A549 (cell line): ENCODE results near the gene NMBR. TPM values are rescaled to one million over a fixed set of nuclear protein-coding genes. Genes with fewer than 3 reads are reported as not detected.

Experiments used
- ATAC-seq, 2 experiments: fragments of 200-7000 bp in 1 of 2; fragments of >200 bp in 1 of 2; cut with Nextera tagmentation in 1 of 2; cut with Tn5 transposase in 1 of 2; 3 replicates each; pipeline versions ENCODE4 v1.8.0 to v1.9.1; 2018 to 2020; ENCODE audit warnings: mild to moderate bottlenecking in 1 of 2, moderate library complexity in 1 of 2
- CTCF ChIA-PET: fragments of 300-600 bp; sonication (Branson Sonifier 250); formaldehyde crosslinking; extraction: SDS; loops from one replicate; lab custom pipeline; 2021; ENCODE audit warnings: antibody characterized with exemption, inconsistent platforms; lab: Yijun Ruan, JAX
- POLR2A ChIA-PET: fragments of 350-600 bp; formaldehyde crosslinking; extraction: SDS; loops from one replicate; lab custom pipeline; 2021; ENCODE audit warnings: antibody characterized with exemption, inconsistent platforms; lab: Yijun Ruan, JAX
- DNase-seq, 2 experiments: peaks; one replicate each; pipeline versions ENCODE4 v3.0.0 to v3.0.0-alpha.2; 2011 to 2016; ENCODE audit warnings: low read depth in 1 of 2, low spot score in 1 of 2
- FAIRE-seq: peaks from 2 replicates; lab custom pipeline; 2011; peaks lifted over from hg19 to GRCh38; lab: Jason Lieb, UNC
- H3K27ac ChIP-seq, 2 experiments: fragments of >200 bp; sonication (Bioruptor Twin); formaldehyde crosslinking; 3 replicates each; pipeline ENCODE4 v1.5.1; 2016 to 2017
- H3K4me1 ChIP-seq: fragments of >200 bp; sonication (Bioruptor Twin); formaldehyde crosslinking; 3 replicates; pipeline ENCODE4 v1.6.1; 2016
- H3K4me2 ChIP-seq: fragments of >200 bp; sonication (Bioruptor Twin); formaldehyde crosslinking; 3 replicates; pipeline ENCODE4 v1.6.1; 2016
- H3K4me3 ChIP-seq: fragments of >200 bp; sonication (Bioruptor Twin); formaldehyde crosslinking; 3 replicates; pipeline ENCODE4 v1.5.1; 2016
- H3K9me3 ChIP-seq: fragments of >200 bp; sonication (Bioruptor Twin); formaldehyde crosslinking; 3 replicates; pipeline ENCODE4 v1.6.1; 2016
- CBX2 ChIP-seq: fragments of 200-600 bp; sonication (generic); IDR thresholded peaks from 2 replicates; pipeline ENCODE4 v1.6.1; 2016; ENCODE audit warnings: low read depth, mild to moderate bottlenecking, borderline replicate concordance
- CEBPB ChIP-seq, 2 experiments: fragments of >200 bp in 1 of 2; sonication (Bioruptor Twin) in 1 of 2; formaldehyde crosslinking in 1 of 2; IDR thresholded peaks; 2 replicates each; pipeline ENCODE4 v1.6.1; 2012 to 2016
- CHD2 ChIP-seq: fragments of 150-350 bp; IDR thresholded peaks from 2 replicates; pipeline ENCODE4 v1.6.1; 2014; ENCODE audit warnings: low read length; ENCODE audit not compliant: partially characterized antibody
- EHF ChIP-seq: fragments of 250-450 bp; sonication (Bioruptor Pico); IDR thresholded peaks from 2 replicates; pipeline ENCODE4 v1.5.0; 2020; ENCODE audit warnings: mild to moderate bottlenecking
- FOXS1 ChIP-seq: fragments of 250-450 bp; sonication (Bioruptor Pico); IDR thresholded peaks from 2 replicates; pipeline ENCODE4 v1.5.0; 2020; ENCODE audit warnings: mild to moderate bottlenecking, moderate library complexity
- GATA3 ChIP-seq: IDR thresholded peaks from 2 replicates; pipeline ENCODE4 v1.6.1; 2012; ENCODE audit warnings: borderline replicate concordance
- JUN ChIP-seq, 2 experiments: fragments of >200 bp; sonication (Bioruptor Twin); formaldehyde crosslinking; IDR thresholded peaks; 2 replicates in 1 of 2; 3 replicates in 1 of 2; pipeline ENCODE4 v1.6.1; 2016 to 2017
- JUNB ChIP-seq: fragments of >200 bp; sonication (Bioruptor Twin); formaldehyde crosslinking; IDR thresholded peaks from 2 replicates; pipeline ENCODE4 v1.6.1; 2016
- NFE2L2 ChIP-seq: fragments of 150-350 bp; conservative IDR thresholded peaks from 2 replicates; pipeline ENCODE4 v1.6.1; 2014; ENCODE audit warnings: low read length
- RARB ChIP-seq: fragments of 250-450 bp; sonication (Bioruptor Pico); IDR thresholded peaks from 2 replicates; pipeline ENCODE4 v1.8.0; 2021; ENCODE audit warnings: mild to moderate bottlenecking, moderate library complexity
- RCOR1 ChIP-seq: fragments of 150-350 bp; IDR thresholded peaks from 2 replicates; pipeline ENCODE4 v1.6.1; 2014; ENCODE audit warnings: antibody characterized with exemption, low read length, low read depth
- TFCP2L1 ChIP-seq: fragments of 250-450 bp; sonication (Bioruptor Pico); IDR thresholded peaks from 2 replicates; pipeline ENCODE4 v1.5.0; 2021; ENCODE audit warnings: mild to moderate bottlenecking
- TP53 ChIP-seq: fragments of 250-450 bp; sonication (Bioruptor Pico); IDR thresholded peaks from 2 replicates; pipeline ENCODE4 v1.5.0; 2021; ENCODE audit warnings: mild to moderate bottlenecking, moderate library complexity
- ZNF302 ChIP-seq: fragments of 250-450 bp; sonication (Bioruptor Pico); IDR thresholded peaks from 2 replicates; pipeline ENCODE4 v1.9.0; 2021; ENCODE audit warnings: inconsistent platforms, mild to moderate bottlenecking, moderate library complexity
- WGBS: methylation state at CpG from one replicate; pipeline ENCODE4 v1.1.6; 2017; ENCODE audit errors: missing lambda C conversion rate; 5-methylcytosine and 5-hydroxymethylcytosine counted together
- polyA plus RNA-seq, 4 experiments: library from polyadenylated mRNA; depleted of rRNA in 3 of 4; stranded (reverse); fragments of >200 nt; fragmentation: RNase III in 1 of 4; extraction: RNeasy Plus Mini Kit Qiagen cat#74134 plus additional on column Dnase treatment in 1 of 4; gene quantifications; 2 replicates in 3 of 4; 3 replicates in 1 of 4; pipeline ENCODE4 v1.2.3, GENCODE V29; 2011 to 2017
- TF ChIP-seq, protein P1 (sequence below): fragments of >200 bp; sonication (Bioruptor Twin); formaldehyde crosslinking; IDR thresholded peaks from 3 replicates; pipeline ENCODE4 v1.6.1; 2016
- TF ChIP-seq, protein P2 (sequence below): IDR thresholded peaks from 2 replicates; pipeline ENCODE4 v1.6.1; 2012
- TF ChIP-seq, protein P3 (sequence below): IDR thresholded peaks from 2 replicates; pipeline ENCODE4 v1.6.1; 2012
- TF ChIP-seq, protein P4 (sequence below): fragments of 200-600 bp; sonication (generic); IDR thresholded peaks from 2 replicates; pipeline ENCODE4 v1.6.1; 2016; ENCODE audit warnings: antibody characterized with exemption, mild to moderate bottlenecking, moderate library complexity
- TF ChIP-seq, protein P5 (sequence below): fragments of 250-450 bp; sonication (Bioruptor Pico); IDR thresholded peaks from 2 replicates; pipeline ENCODE4 v1.5.0; 2020; ENCODE audit warnings: low read depth, mild to moderate bottlenecking, moderate library complexity
- TF ChIP-seq, protein P6 (sequence below): fragments of 250-450 bp; sonication (Bioruptor Pico); IDR thresholded peaks from 2 replicates; pipeline ENCODE4 v1.5.0; 2021; ENCODE audit warnings: mild to moderate bottlenecking, moderate library complexity, borderline replicate concordance

Gene NMBR
- polyA plus RNA-seq, 2 of the 4 experiments (the other 2 are of a cell fraction), result not detected

DNA sequence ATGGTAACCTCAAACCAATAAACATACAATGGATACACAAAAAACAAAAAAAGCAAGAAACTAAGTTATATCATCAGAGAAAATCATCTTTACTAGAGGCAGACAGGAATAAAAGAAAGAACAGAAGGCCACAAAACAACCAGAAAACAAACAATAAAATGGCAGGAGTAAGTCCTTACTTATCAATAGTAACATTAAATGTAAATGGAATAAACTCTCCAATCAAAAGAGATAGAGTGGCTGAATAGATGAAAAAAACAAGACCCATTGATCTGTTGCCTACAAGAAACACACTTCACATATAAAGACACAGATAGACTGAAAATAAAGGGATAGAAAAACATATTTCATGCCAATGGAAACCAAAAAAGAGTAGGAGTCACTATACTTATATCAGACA lies 95.5 kb downstream of the NMBR start:
- no peaks in the 10 kb centered on the region for H3K4me1 ChIP-seq
- TF ChIP-seq, protein P1, sequence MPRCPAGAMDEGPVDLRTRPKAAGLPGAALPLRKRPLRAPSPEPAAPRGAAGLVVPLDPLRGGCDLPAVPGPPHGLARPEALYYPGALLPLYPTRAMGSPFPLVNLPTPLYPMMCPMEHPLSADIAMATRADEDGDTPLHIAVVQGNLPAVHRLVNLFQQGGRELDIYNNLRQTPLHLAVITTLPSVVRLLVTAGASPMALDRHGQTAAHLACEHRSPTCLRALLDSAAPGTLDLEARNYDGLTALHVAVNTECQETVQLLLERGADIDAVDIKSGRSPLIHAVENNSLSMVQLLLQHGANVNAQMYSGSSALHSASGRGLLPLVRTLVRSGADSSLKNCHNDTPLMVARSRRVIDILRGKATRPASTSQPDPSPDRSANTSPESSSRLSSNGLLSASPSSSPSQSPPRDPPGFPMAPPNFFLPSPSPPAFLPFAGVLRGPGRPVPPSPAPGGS, result no peak
- TF ChIP-seq RCOR1 (no peak), CEBPB (IDR thresholded peaks at IDR 0.05) (no peak), RARB (CRISPR knock-in tag) (no peak), JUN (IDR thresholded peaks at IDR 0.05) (no peak), ZNF302 (CRISPR knock-in tag) (no peak), TFCP2L1 (CRISPR knock-in tag) (no peak), NFE2L2 (no peak), EHF (no peak)
- TF ChIP-seq, protein P2, sequence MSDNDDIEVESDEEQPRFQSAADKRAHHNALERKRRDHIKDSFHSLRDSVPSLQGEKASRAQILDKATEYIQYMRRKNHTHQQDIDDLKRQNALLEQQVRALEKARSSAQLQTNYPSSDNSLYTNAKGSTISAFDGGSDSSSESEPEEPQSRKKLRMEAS, result no peak
- TF ChIP-seq, protein P3, sequence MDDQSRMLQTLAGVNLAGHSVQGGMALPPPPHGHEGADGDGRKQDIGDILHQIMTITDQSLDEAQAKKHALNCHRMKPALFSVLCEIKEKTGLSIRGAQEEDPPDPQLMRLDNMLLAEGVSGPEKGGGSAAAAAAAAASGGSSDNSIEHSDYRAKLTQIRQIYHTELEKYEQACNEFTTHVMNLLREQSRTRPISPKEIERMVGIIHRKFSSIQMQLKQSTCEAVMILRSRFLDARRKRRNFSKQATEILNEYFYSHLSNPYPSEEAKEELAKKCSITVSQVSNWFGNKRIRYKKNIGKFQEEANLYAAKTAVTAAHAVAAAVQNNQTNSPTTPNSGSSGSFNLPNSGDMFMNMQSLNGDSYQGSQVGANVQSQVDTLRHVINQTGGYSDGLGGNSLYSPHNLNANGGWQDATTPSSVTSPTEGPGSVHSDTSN, result no peak
- TF ChIP-seq, protein P4, sequence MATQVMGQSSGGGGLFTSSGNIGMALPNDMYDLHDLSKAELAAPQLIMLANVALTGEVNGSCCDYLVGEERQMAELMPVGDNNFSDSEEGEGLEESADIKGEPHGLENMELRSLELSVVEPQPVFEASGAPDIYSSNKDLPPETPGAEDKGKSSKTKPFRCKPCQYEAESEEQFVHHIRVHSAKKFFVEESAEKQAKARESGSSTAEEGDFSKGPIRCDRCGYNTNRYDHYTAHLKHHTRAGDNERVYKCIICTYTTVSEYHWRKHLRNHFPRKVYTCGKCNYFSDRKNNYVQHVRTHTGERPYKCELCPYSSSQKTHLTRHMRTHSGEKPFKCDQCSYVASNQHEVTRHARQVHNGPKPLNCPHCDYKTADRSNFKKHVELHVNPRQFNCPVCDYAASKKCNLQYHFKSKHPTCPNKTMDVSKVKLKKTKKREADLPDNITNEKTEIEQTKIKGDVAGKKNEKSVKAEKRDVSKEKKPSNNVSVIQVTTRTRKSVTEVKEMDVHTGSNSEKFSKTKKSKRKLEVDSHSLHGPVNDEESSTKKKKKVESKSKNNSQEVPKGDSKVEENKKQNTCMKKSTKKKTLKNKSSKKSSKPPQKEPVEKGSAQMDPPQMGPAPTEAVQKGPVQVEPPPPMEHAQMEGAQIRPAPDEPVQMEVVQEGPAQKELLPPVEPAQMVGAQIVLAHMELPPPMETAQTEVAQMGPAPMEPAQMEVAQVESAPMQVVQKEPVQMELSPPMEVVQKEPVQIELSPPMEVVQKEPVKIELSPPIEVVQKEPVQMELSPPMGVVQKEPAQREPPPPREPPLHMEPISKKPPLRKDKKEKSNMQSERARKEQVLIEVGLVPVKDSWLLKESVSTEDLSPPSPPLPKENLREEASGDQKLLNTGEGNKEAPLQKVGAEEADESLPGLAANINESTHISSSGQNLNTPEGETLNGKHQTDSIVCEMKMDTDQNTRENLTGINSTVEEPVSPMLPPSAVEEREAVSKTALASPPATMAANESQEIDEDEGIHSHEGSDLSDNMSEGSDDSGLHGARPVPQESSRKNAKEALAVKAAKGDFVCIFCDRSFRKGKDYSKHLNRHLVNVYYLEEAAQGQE, result no peak
- DNase-seq, result no peak
- no peak overlapping the region for H3K27ac ChIP-seq
- ChIA-PET CTCF (no interaction called here), POLR2A (no interaction called here)
- H3K4me3 ChIP-seq, result no peak overlapping the region
- FAIRE-seq, result no peak
- ATAC-seq, result no peak
- no peak overlapping the region for H3K4me2 ChIP-seq
- no peaks in the 10 kb centered on the region for H3K9me3 ChIP-seq

DNA sequence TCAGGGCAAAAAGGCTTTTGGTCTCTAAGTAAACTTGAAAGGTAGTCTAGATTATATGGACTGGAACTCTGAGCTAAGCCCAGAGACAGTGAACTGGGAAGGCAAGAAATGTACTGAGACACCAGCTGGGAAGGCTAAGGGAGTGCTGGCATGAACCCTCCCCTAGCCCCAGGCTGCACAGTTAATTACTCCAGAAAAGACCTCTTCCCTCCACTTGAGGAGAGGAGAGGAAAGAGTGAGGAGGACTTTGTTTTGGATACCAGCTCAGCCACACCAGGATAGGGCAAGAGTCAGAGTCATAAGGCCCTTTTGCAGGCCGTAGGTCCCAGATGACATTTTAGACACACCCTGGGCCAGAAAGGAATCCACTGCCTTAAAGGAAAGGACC lies 98.3 kb downstream of the NMBR start:
- no peaks in the 10 kb centered on the region for H3K4me1 ChIP-seq
- DNase-seq, result no peak
- no peak for ATAC-seq
- no peak overlapping the region for H3K4me2 ChIP-seq
- H3K9me3 ChIP-seq, result no peaks in the 10 kb centered on the region
- no peak for TF ChIP-seq FOXS1 (CRISPR knock-in tag)
- no peak for TF ChIP-seq TP53
- no peak for TF ChIP-seq JUNB
- no peak for TF ChIP-seq CBX2
- TF ChIP-seq, protein P5, sequence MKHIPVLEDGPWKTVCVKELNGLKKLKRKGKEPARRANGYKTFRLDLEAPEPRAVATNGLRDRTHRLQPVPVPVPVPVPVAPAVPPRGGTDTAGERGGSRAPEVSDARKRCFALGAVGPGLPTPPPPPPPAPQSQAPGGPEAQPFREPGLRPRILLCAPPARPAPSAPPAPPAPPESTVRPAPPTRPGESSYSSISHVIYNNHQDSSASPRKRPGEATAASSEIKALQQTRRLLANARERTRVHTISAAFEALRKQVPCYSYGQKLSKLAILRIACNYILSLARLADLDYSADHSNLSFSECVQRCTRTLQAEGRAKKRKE (CRISPR knock-in tag), result no peak
- TF ChIP-seq, protein P6, sequence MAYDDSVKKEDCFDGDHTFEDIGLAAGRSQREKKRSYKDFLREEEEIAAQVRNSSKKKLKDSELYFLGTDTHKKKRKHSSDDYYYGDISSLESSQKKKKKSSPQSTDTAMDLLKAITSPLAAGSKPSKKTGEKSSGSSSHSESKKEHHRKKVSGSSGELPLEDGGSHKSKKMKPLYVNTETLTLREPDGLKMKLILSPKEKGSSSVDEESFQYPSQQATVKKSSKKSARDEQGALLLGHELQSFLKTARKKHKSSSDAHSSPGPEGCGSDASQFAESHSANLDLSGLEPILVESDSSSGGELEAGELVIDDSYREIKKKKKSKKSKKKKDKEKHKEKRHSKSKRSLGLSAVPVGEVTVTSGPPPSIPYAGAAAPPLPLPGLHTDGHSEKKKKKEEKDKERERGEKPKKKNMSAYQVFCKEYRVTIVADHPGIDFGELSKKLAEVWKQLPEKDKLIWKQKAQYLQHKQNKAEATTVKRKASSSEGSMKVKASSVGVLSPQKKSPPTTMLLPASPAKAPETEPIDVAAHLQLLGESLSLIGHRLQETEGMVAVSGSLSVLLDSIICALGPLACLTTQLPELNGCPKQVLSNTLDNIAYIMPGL (CRISPR knock-in tag), result no peak
- no peak for TF ChIP-seq GATA3
- no peak for TF ChIP-seq CEBPB (IDR thresholded peaks at IDR 0.05)
- no peak for TF ChIP-seq CHD2
- TF ChIP-seq, all 56 proteins: peak for 0
- Histone ChIP-seq H3K27ac (no peak overlapping the region), H3K4me3 (no peak overlapping the region)
- FAIRE-seq, result no peak
- POLR2A ChIA-PET, result no interaction called here
- CTCF ChIA-PET, result interaction anchor here (1.7 kb wide), 1 partner anchor 59 kb away, joined by 6 read pairs; no protein-coding TSS in a partner anchor
- 80% methylated on average over 1 of the region's 1 CpG for WGBS
